ENCODE data around the gene RGS10. TPM values are rescaled to one million over a fixed set of nuclear protein-coding genes. Genes with fewer than 3 reads are reported as not detected.

RGS10 gene
- total RNA-seq, 1 experiment from 2014 or later, result 22.6 TPM

GRCh38 chr10:119549247-119549999 lies 6.9 kb upstream of the RGS10 start:
- ATAC-seq (no peak), DNase-seq (ENCODE audit: low spot score) (no peak)
- POLR2A ChIA-PET, result no interaction called here
- no peaks in the 10 kb centered on the region for H3K9me3 Mint-ChIP-seq
- H3K27ac Mint-ChIP-seq, result no peak overlapping the region
- H3K36me3 Mint-ChIP-seq, result no peaks in the 10 kb centered on the region
- H3K27me3 Mint-ChIP-seq (ENCODE audit: low read depth), result peaks cover 14% of the 10 kb centered on the region
- no peak overlapping the region for H3K4me3 Mint-ChIP-seq
- H3K4me1 Mint-ChIP-seq, result peaks cover 3% of the 10 kb centered on the region
- TF ChIP-seq CBFB (CRISPR knock-in tag; IDR thresholded peaks at IDR 0.05; ENCODE audit: low read depth), result no peak
- no peak for TF ChIP-seq E2F5 (CRISPR knock-in tag; IDR thresholded peaks at IDR 0.05)
- no peak for TF ChIP-seq E2F4 (CRISPR knock-in tag; IDR thresholded peaks at IDR 0.05; ENCODE audit: borderline replicate concordance, low read depth)
- TF ChIP-seq ZSCAN18 (CRISPR knock-in tag; IDR thresholded peaks at IDR 0.05), result no peak
- CTCF ChIA-PET, result no interaction called here

GRCh38 chr10:119546009-119546408 lies 3.5 kb upstream of the RGS10 start:
- Mint-ChIP-seq H3K4me1 (peaks cover 20% of the 10 kb centered on the region), H3K27me3 (ENCODE audit: low read depth) (peaks cover 39% of the 10 kb centered on the region)

More at GRCh38 chr10:119546009-119546408, 3.5 kb upstream of the RGS10 start:
- DNase-seq (ENCODE audit: low spot score) (no peak), ATAC-seq (no peak)
- POLR2A ChIA-PET, result interaction anchor here (0.6 kb wide), 1 partner anchor 281 kb away, joined by 4 read pairs; no protein-coding TSS in a partner anchor
- Mint-ChIP-seq H3K4me3 (no peak overlapping the region), H3K9me3 (no peaks in the 10 kb centered on the region), H3K36me3 (no peaks in the 10 kb centered on the region), H3K27ac (no peak overlapping the region)
- no peak for TF ChIP-seq ZNF396 (CRISPR knock-in tag; IDR thresholded peaks at IDR 0.05; ENCODE audit: borderline replicate concordance)
- no peak for TF ChIP-seq MLX (CRISPR knock-in tag; IDR thresholded peaks at IDR 0.05)
- TF ChIP-seq RORB (CRISPR knock-in tag; IDR thresholded peaks at IDR 0.05), result no peak
- no peak for TF ChIP-seq E2F4 (CRISPR knock-in tag; IDR thresholded peaks at IDR 0.05; ENCODE audit: borderline replicate concordance, low read depth)
- TF ChIP-seq ATF6 (CRISPR knock-in tag; IDR thresholded peaks at IDR 0.05), result no peak
- no peak for TF ChIP-seq FOXP4 (CRISPR knock-in tag; IDR thresholded peaks at IDR 0.05)
- CTCF ChIA-PET, result no interaction called here

Measured in WTC11 (cell line).